Measurements from ENCODE around the gene GALNTL6.

Gene GALNTL6

GRCh38 chr4:172124656-172125308, 311.6 kb downstream of the GALNTL6 start:
- DNase-seq (ENCODE audit: low read depth): no peak
- TF ChIP-seq CTCF (IDR thresholded peaks at IDR 0.05; ENCODE audit: control insufficient read depth, insufficient read depth, low read depth, low read length, missing control alignments): no peak

GRCh38 chr4:172125443-172125842, 312.2 kb downstream of the GALNTL6 start:
- TF ChIP-seq CTCF (IDR thresholded peaks at IDR 0.05; ENCODE audit: control insufficient read depth, insufficient read depth, low read depth, low read length, missing control alignments): no peak
- no peak for DNase-seq (ENCODE audit: low read depth)
- H3K4me3 ChIP-seq (ENCODE audit: control insufficient read depth, low read depth, low read length): no peak overlapping the region

More at GRCh38 chr4:172124656-172125308, 311.6 kb downstream of the GALNTL6 start:
- no peak overlapping the region for H3K4me3 ChIP-seq (ENCODE audit: control insufficient read depth, low read depth, low read length)

- DNase-seq (ENCODE audit: low read depth): no peak
- no peak for TF ChIP-seq CTCF (IDR thresholded peaks at IDR 0.05; ENCODE audit: control insufficient read depth, insufficient read depth, low read depth, low read length, missing control alignments)
- no peak overlapping the region for H3K4me3 ChIP-seq (ENCODE audit: control insufficient read depth, low read depth, low read length)
Observed at GRCh38 chr4:172127168-172127567, 314.0 kb downstream of the GALNTL6 start.

GRCh38 chr4:172129593-172129992, 316.4 kb downstream of the GALNTL6 start:
- H3K4me3 ChIP-seq (ENCODE audit: control insufficient read depth, low read depth, low read length): no peak overlapping the region
- DNase-seq (ENCODE audit: low read depth): no peak
- TF ChIP-seq CTCF (IDR thresholded peaks at IDR 0.05; ENCODE audit: control insufficient read depth, insufficient read depth, low read depth, low read length, missing control alignments): no peak

- TF ChIP-seq CTCF (IDR thresholded peaks at IDR 0.05; ENCODE audit: control insufficient read depth, insufficient read depth, low read depth, low read length, missing control alignments): no peak
- no peak for DNase-seq (ENCODE audit: low read depth)
- no peak overlapping the region for H3K4me3 ChIP-seq (ENCODE audit: control insufficient read depth, low read depth, low read length)
Observed at GRCh38 chr4:172134521-172134920, 321.3 kb downstream of the GALNTL6 start.

GRCh38 chr4:172141025-172141424, 327.8 kb downstream of the GALNTL6 start:
- no peak for DNase-seq (ENCODE audit: low read depth)
- no peak for TF ChIP-seq CTCF (IDR thresholded peaks at IDR 0.05; ENCODE audit: control insufficient read depth, insufficient read depth, low read depth, low read length, missing control alignments)

More at GRCh38 chr4:172141025-172141424, 327.8 kb downstream of the GALNTL6 start:
- no peak overlapping the region for H3K4me3 ChIP-seq (ENCODE audit: control insufficient read depth, low read depth, low read length)
